OCI-LY7 (cell line): ENCODE results near the gene STX8. TPM values are rescaled to one million over a fixed set of nuclear protein-coding genes. Genes with fewer than 3 reads are reported as not detected.

Experiments used
- BruUV-seq: library from RNA; stranded (reverse); fragments of 400-500 nt; replicated peaks from 2 replicates; lab custom pipeline; 2021; lab: Mats Ljungman, UMichigan
- CTCF ChIA-PET: fragments of 300-600 bp; sonication (Branson Sonifier 250); formaldehyde crosslinking; loops from one replicate; lab custom pipeline; 2022; ENCODE audit warnings: antibody characterized with exemption; ENCODE audit not compliant: unreplicated experiment; lab: Charles Lee
- POLR2A ChIA-PET: fragments of 300-600 bp; sonication (Branson Sonifier 250); formaldehyde crosslinking; loops from one replicate; lab custom pipeline; 2022; ENCODE audit warnings: antibody characterized with exemption; lab: Charles Lee
- DNase-seq: peaks from one replicate; pipeline ENCODE4 v3.0.0-alpha.2; 2015; ENCODE audit warnings: low spot score
- H2AFZ ChIP-seq: fragments of 200-600 bp; sonication (generic), shearing (Covaris generic); 2 replicates; pipeline ENCODE4 v1.6.1; 2014; ENCODE audit warnings: mild to moderate bottlenecking, antibody characterized with exemption, low read length, moderate library complexity
- H3K27ac ChIP-seq: fragments of 200-600 bp; sonication (generic); 2 replicates; pipeline ENCODE4 v1.5.1; 2014; ENCODE audit warnings: mixed run types, low read depth, mild to moderate bottlenecking, moderate library complexity, low read length, inconsistent platforms; ENCODE audit not compliant: poor library complexity, severe bottlenecking
- H3K36me3 ChIP-seq: fragments of 200-600 bp; sonication (generic); 2 replicates; pipeline ENCODE4 v1.6.1; 2014; ENCODE audit warnings: mild to moderate bottlenecking, antibody characterized with exemption, low read length, moderate library complexity, mixed read lengths; ENCODE audit not compliant: insufficient read depth
- H3K4me1 ChIP-seq: fragments of 200-600 bp; sonication (generic); 2 replicates; pipeline ENCODE4 v1.5.1; 2014; ENCODE audit warnings: mild to moderate bottlenecking, low read length; ENCODE audit not compliant: insufficient read depth, poor library complexity, severe bottlenecking
- H3K4me2 ChIP-seq: fragments of 200-600 bp; sonication (generic); 2 replicates; pipeline ENCODE4 v1.6.1; 2014; ENCODE audit warnings: mild to moderate bottlenecking, low read length
- H3K4me3 ChIP-seq: fragments of 200-600 bp; sonication (generic); 2 replicates; pipeline ENCODE4 v1.5.1; 2014; ENCODE audit warnings: mild to moderate bottlenecking, low read depth, low read length; ENCODE audit not compliant: poor library complexity, severe bottlenecking
- H3K79me2 ChIP-seq: fragments of 200-600 bp; sonication (generic); 2 replicates; pipeline ENCODE4 v1.6.1; 2016; ENCODE audit warnings: low read depth, mild to moderate bottlenecking, low read length, moderate library complexity, mixed read lengths; ENCODE audit not compliant: insufficient read depth
- H3K9me2 ChIP-seq: fragments of 200-600 bp; sonication (generic); 2 replicates; pipeline ENCODE4 v1.6.1; 2016; ENCODE audit warnings: mild to moderate bottlenecking, low read length, mixed read lengths; ENCODE audit not compliant: insufficient read depth
- H3K9me3 ChIP-seq: fragments of 200-600 bp; sonication (generic); 2 replicates; pipeline ENCODE4 v1.6.1; 2014; ENCODE audit warnings: mild to moderate bottlenecking, mixed run types, low read length, mixed read lengths
- H4K20me1 ChIP-seq: fragments of 200-600 bp; sonication (generic); 2 replicates; pipeline ENCODE4 v1.6.1; 2014; ENCODE audit warnings: mild to moderate bottlenecking, antibody characterized with exemption, low read length, moderate library complexity, mixed read lengths; ENCODE audit not compliant: insufficient read depth
- CTCF ChIP-seq: fragments of 200-600 bp; sonication (generic); conservative IDR thresholded peaks from 2 replicates; pipeline ENCODE4 v1.5.1; 2014; ENCODE audit warnings: mild to moderate bottlenecking, antibody characterized with exemption, low read length, moderate library complexity, mixed read lengths
- EZH2phosphoT487 ChIP-seq: fragments of 200-600 bp; sonication (generic); IDR thresholded peaks from 2 replicates; pipeline ENCODE4 v1.6.1; 2018; ENCODE audit warnings: low read depth, borderline replicate concordance, mild to moderate bottlenecking, mixed run types, antibody characterized with exemption, low read length, moderate library complexity, mixed read lengths
- intact Hi-C: fragments of 100-400 bp; cut with micrococcal nuclease; formaldehyde crosslinking; loops from one replicate; pipeline ENCODE4 v1.10.0; 2022; ENCODE audit not compliant: unreplicated experiment
- total RNA-seq, 2 experiments: library from RNA; depleted of rRNA in 1 of 2; stranded (reverse); fragments of >200 nt in 1 of 2; shearing (Covaris generic) in 1 of 2; gene quantifications; 2 replicates each; pipeline ENCODE4 v1.2.3, GENCODE V29; 2014 to 2022

Gene STX8
- total RNA-seq, 2 experiments from 2014 or later, result 56.7 to 69.0 TPM

GRCh38 chr17:9465210-9465921 is 110.3 kb downstream of the STX8 start:
- Histone ChIP-seq H3K79me2 (no peaks in the 10 kb centered on the region), H3K9me3 (no peaks in the 10 kb centered on the region), H3K4me2 (no peak overlapping the region), H3K27ac (no peak overlapping the region), H4K20me1 (no peaks in the 10 kb centered on the region), H3K4me1 (no peaks in the 10 kb centered on the region), H2AFZ (no peak overlapping the region), H3K9me2 (no peaks in the 10 kb centered on the region), H3K4me3 (no peak overlapping the region), H3K36me3 (no peaks in the 10 kb centered on the region)
- TF ChIP-seq CTCF (no peak), EZH2phosphoT487 (no peak)
- intact Hi-C loops, result no loop called here
- no TSS peak for BruUV-seq
- ChIA-PET POLR2A (no interaction called here), CTCF (no interaction called here)
- no peak for DNase-seq

- TF ChIP-seq EZH2phosphoT487 (no peak), CTCF (no peak)
- CTCF ChIA-PET, result no interaction called here
- DNase-seq, result no peak
- no peaks in the 10 kb centered on the region for H3K9me3 ChIP-seq
- H2AFZ ChIP-seq, result no peak overlapping the region
- no peaks in the 10 kb centered on the region for H3K4me1 ChIP-seq
- no peaks in the 10 kb centered on the region for H4K20me1 ChIP-seq
- no peak overlapping the region for H3K27ac ChIP-seq
- POLR2A ChIA-PET, result no interaction called here
- intact Hi-C loops, result no loop called here
- no peaks in the 10 kb centered on the region for H3K9me2 ChIP-seq
- no peak overlapping the region for H3K4me3 ChIP-seq
- no peaks in the 10 kb centered on the region; the same call in 1 of the 2 replicates for H3K36me3 ChIP-seq
- no TSS peak for BruUV-seq
- H3K79me2 ChIP-seq, result no peaks in the 10 kb centered on the region
- no peak overlapping the region for H3K4me2 ChIP-seq
Observed at GRCh38 chr17:9457005-9457404, 118.6 kb downstream of the STX8 start.

GRCh38 chr17:9456330-9456729 is 119.3 kb downstream of the STX8 start:
- H3K9me3 ChIP-seq, result no peaks in the 10 kb centered on the region
- no peaks in the 10 kb centered on the region for H3K79me2 ChIP-seq
- H3K27ac ChIP-seq, result no peak overlapping the region
- ChIA-PET POLR2A (no interaction called here), CTCF (no interaction called here)
- TF ChIP-seq EZH2phosphoT487, result no peak
- no peak for TF ChIP-seq CTCF
- H3K4me2 ChIP-seq, result no peak overlapping the region
- BruUV-seq, result no TSS peak
- no peak for DNase-seq
- H3K9me2 ChIP-seq, result no peaks in the 10 kb centered on the region
- no peak overlapping the region for H3K4me3 ChIP-seq
- intact Hi-C loops, result no loop called here
- no peak overlapping the region for H2AFZ ChIP-seq
- H3K4me1 ChIP-seq, result no peaks in the 10 kb centered on the region
- no peaks in the 10 kb centered on the region; the same call in 1 of the 2 replicates for H3K36me3 ChIP-seq
- H4K20me1 ChIP-seq, result no peaks in the 10 kb centered on the region
